ENCODE measurements around the gene GABRD.
"Not testable (repeated sequence)": the region's sequence is repeated elsewhere in the genome, so short reads cannot be mapped to it uniquely, and the experiment has no call there.

Gene GABRD

GRCh38 chr1:2019172-2019543 is at the start of gene GABRD:
Gene GABRD, plus strand, starts transcription at chr1:2019345. Its CDS starts 79 bp downstream, at chr1:2019424.
- no peak for DNase-seq (ENCODE audit: low read depth in 3 of 3)

GRCh38 chr1:1969505-1969900 is 49.6 kb upstream of the GABRD start:
- DNase-seq (ENCODE audit: low read depth in 3 of 3), result no peak

- DNase-seq (ENCODE audit: low read depth in 3 of 3), result no peak
Observed at GRCh38 chr1:1969953-1970716, 49.0 kb upstream of the GABRD start.

GRCh38 chr1:1971017-1971416 is 48.1 kb upstream of the GABRD start:
- no peak for DNase-seq (ENCODE audit: low read depth in 3 of 3)

GRCh38 chr1:1971688-1972087 is 47.5 kb upstream of the GABRD start:
- DNase-seq (ENCODE audit: low read depth in 3 of 3), result no peak

- no peak for DNase-seq (ENCODE audit: low read depth in 3 of 3)
Observed at GRCh38 chr1:1972976-1973715, 46.0 kb upstream of the GABRD start.

GRCh38 chr1:1973716-1974642 is 45.2 kb upstream of the GABRD start:
- no peak for DNase-seq (ENCODE audit: low read depth in 3 of 3)

- DNase-seq (ENCODE audit: low read depth in 3 of 3), result no peak
Observed at GRCh38 chr1:1974834-1975233, 44.3 kb upstream of the GABRD start.

- DNase-seq (ENCODE audit: low read depth in 3 of 3), result no peak
Observed at GRCh38 chr1:1975535-1975934, 43.6 kb upstream of the GABRD start.

GRCh38 chr1:1976031-1976430 is 43.1 kb upstream of the GABRD start:
- DNase-seq (ENCODE audit: low read depth in 3 of 3), result no peak

GRCh38 chr1:1978108-1978507 is 41.0 kb upstream of the GABRD start:
- DNase-seq (ENCODE audit: low read depth in 3 of 3), result no peak

- DNase-seq (ENCODE audit: low read depth in 3 of 3), result not testable (repeated sequence)
Observed at GRCh38 chr1:1978690-1979481, 40.3 kb upstream of the GABRD start.

GRCh38 chr1:1979482-1980165 is 39.5 kb upstream of the GABRD start:
- no peak for DNase-seq (ENCODE audit: low read depth in 3 of 3)

GRCh38 chr1:1980467-1981141 is 38.5 kb upstream of the GABRD start:
- DNase-seq (ENCODE audit: low read depth in 3 of 3), result no peak

- DNase-seq (ENCODE audit: low read depth in 3 of 3), result no peak
Observed at GRCh38 chr1:1981142-1981500, 38.0 kb upstream of the GABRD start.

GRCh38 chr1:1981631-1982327 is 37.4 kb upstream of the GABRD start:
- not testable (repeated sequence) for DNase-seq (ENCODE audit: low read depth in 3 of 3)

GRCh38 chr1:1982379-1983232 is 36.5 kb upstream of the GABRD start:
- no peak for DNase-seq (ENCODE audit: low read depth in 3 of 3)

GRCh38 chr1:1984560-1985070 is 34.5 kb upstream of the GABRD start:
- DNase-seq (ENCODE audit: low read depth in 3 of 3), result no peak
